ENCODE data around the gene REPS1.

The REPS1 gene

GRCh38 chr6:138944412-138944811, 43.6 kb downstream of the REPS1 start:
- CTCF ChIA-PET: interaction anchor here (1.3 kb wide), 1 partner anchor 23 kb away, joined by 3 read pairs; no protein-coding TSS in a partner anchor
- TF ChIP-seq ZNF24 (tag by site-specific recombination; IDR thresholded peaks at IDR 0.05) (no peak), ZBTB17 (tag by site-specific recombination; IDR thresholded peaks at IDR 0.05) (no peak), ZNF664 (tag by site-specific recombination; IDR thresholded peaks at IDR 0.05) (no peak), ZNF16 (tag by site-specific recombination; IDR thresholded peaks at IDR 0.05; ENCODE audit: low read depth) (no peak), ZNF776 (tag by site-specific recombination; IDR thresholded peaks at IDR 0.05; ENCODE audit: borderline replicate concordance) (no peak), ZNF654 (tag by site-specific recombination; IDR thresholded peaks at IDR 0.05; ENCODE audit: low read depth) (no peak)
- H3K4me3 ChIP-seq (ENCODE audit: low read depth, low read length): no peak overlapping the region
- H3K9me3 ChIP-seq (ENCODE audit: control insufficient read depth, insufficient read depth, low read depth, low read length): no peaks in the 10 kb centered on the region
- POLR2A ChIA-PET: no interaction called here
- H3K36me3 ChIP-seq (ENCODE audit: control insufficient read depth in 2 of 2, insufficient read depth in 1 of 2, low read length in 2 of 2): peaks cover 28 to 50% of the 10 kb centered on the region in 2 experiments
- no peak overlapping the region for H3K27ac ChIP-seq (ENCODE audit: extremely low read depth, low read depth, low read length)
- peaks cover 9% of the 10 kb centered on the region for H3K4me1 ChIP-seq (ENCODE audit: control insufficient read depth, insufficient read depth, low read length)

GRCh38 chr6:138943089-138943625, 44.9 kb downstream of the REPS1 start:
- H3K9me3 ChIP-seq (ENCODE audit: control insufficient read depth, insufficient read depth, low read depth, low read length): no peaks in the 10 kb centered on the region
- ChIA-PET CTCF (interaction anchor here (1.0 to 1.3 kb wide), 3 partner anchors 13 to 126 kb away, joined by 3 to 4 read pairs (median 3); no protein-coding TSS in a partner anchor), POLR2A (no interaction called here)

More at GRCh38 chr6:138943089-138943625, 44.9 kb downstream of the REPS1 start:
- TF ChIP-seq KLF9 (tag by site-specific recombination; IDR thresholded peaks at IDR 0.05; ENCODE audit: low read depth) (no peak), SP7 (tag by site-specific recombination; IDR thresholded peaks at IDR 0.05) (no peak), KLF17 (tag by site-specific recombination; IDR thresholded peaks at IDR 0.05) (no peak), ZNF677 (tag by site-specific recombination; IDR thresholded peaks at IDR 0.05) (no peak), ZNF354C (tag by site-specific recombination; IDR thresholded peaks at IDR 0.05; ENCODE audit: borderline replicate concordance, low read depth) (no peak), FEZF1 (tag by site-specific recombination; IDR thresholded peaks at IDR 0.05) (no peak), WT1 (tag by site-specific recombination; IDR thresholded peaks at IDR 0.05) (no peak), ZBTB44 (tag by site-specific recombination; IDR thresholded peaks at IDR 0.05) (no peak), ZNF362 (tag by site-specific recombination; IDR thresholded peaks at IDR 0.05) (no peak), BCL6B (tag by site-specific recombination; IDR thresholded peaks at IDR 0.05) (no peak), ZNF664 (tag by site-specific recombination; IDR thresholded peaks at IDR 0.05) (no peak), HIC1 (tag by site-specific recombination; IDR thresholded peaks at IDR 0.05) (no peak), KLF8 (tag by site-specific recombination; IDR thresholded peaks at IDR 0.05) (no peak), ZNF18 (tag by site-specific recombination; IDR thresholded peaks at IDR 0.05) (no peak), INSM2 (tag by site-specific recombination; IDR thresholded peaks at IDR 0.05) (no peak), ZNF426 (tag by site-specific recombination; IDR thresholded peaks at IDR 0.05) (no peak), ZNF501 (tag by site-specific recombination; IDR thresholded peaks at IDR 0.05) (no peak), SP2 (tag by site-specific recombination; IDR thresholded peaks at IDR 0.05) (no peak), ZNF473 (tag by site-specific recombination; IDR thresholded peaks at IDR 0.05) (no peak)
- Histone ChIP-seq H3K4me3 (ENCODE audit: low read depth, low read length) (no peak overlapping the region), H3K27ac (ENCODE audit: extremely low read depth, low read depth, low read length) (no peak overlapping the region), H3K36me3 (ENCODE audit: control insufficient read depth in 2 of 2, insufficient read depth in 1 of 2, low read length in 2 of 2) (peaks cover 28 to 58% of the 10 kb centered on the region in 2 experiments), H3K4me1 (ENCODE audit: control insufficient read depth, insufficient read depth, low read length) (no peaks in the 10 kb centered on the region; the same call in 1 of the 2 replicates)

All from HEK293 (cell line).